Aorta (tissue), 5 donors: ENCODE data around the gene BRD4. TPM values are rescaled to one million over a fixed set of nuclear protein-coding genes. Genes with fewer than 3 reads are reported as not detected.

Source experiments
- ATAC-seq: fragments of 200-7000 bp; cut with Tn5 transposase; one replicate; pipeline ENCODE4 v1.9.1; 2022; ENCODE audit warnings: moderate library complexity; ENCODE audit not compliant: low FRiP score
- DNase-seq, 2 donors: peaks; one replicate each; pipeline ENCODE4 v3.0.0-alpha.2; 2020
- H3K27ac ChIP-seq, 2 donors: one replicate each; pipeline ENCODE4 v1.5.1; 2013; ENCODE audit warnings: low read length in 2 of 2, mild to moderate bottlenecking in 2 of 2, moderate library complexity in 2 of 2, control low read depth in 1 of 2, inconsistent platforms in 1 of 2, low read depth in 1 of 2
- H3K27me3 ChIP-seq, 2 donors: one replicate each; pipeline ENCODE4 v1.6.1; 2013; ENCODE audit warnings: control low read depth in 1 of 2, low read length in 1 of 2, mild to moderate bottlenecking in 1 of 2, moderate library complexity in 1 of 2; ENCODE audit not compliant: insufficient read depth in 2 of 2, control insufficient read depth in 1 of 2
- H3K36me3 ChIP-seq, 2 donors: one replicate each; pipeline ENCODE4 v1.6.1; 2013; ENCODE audit warnings: control low read depth in 1 of 2, low read length in 1 of 2, mild to moderate bottlenecking in 1 of 2; ENCODE audit not compliant: insufficient read depth in 2 of 2, control insufficient read depth in 1 of 2
- H3K4me1 ChIP-seq, 2 donors: one replicate each; pipeline ENCODE4 v1.6.1; 2013; ENCODE audit warnings: low read length in 2 of 2, control low read depth in 1 of 2, mild to moderate bottlenecking in 1 of 2, moderate library complexity in 1 of 2; ENCODE audit not compliant: insufficient read depth in 2 of 2, control insufficient read depth in 1 of 2
- H3K4me3 ChIP-seq, 2 donors: one replicate each; pipeline ENCODE4 v1.5.1; 2013; ENCODE audit warnings: low read length in 2 of 2, control low read depth in 1 of 2, mild to moderate bottlenecking in 1 of 2
- H3K9me3 ChIP-seq: one replicate; pipeline ENCODE4 v1.6.1; 2013; ENCODE audit warnings: mild to moderate bottlenecking, low read length; ENCODE audit not compliant: control insufficient read depth
- WGBS, 2 donors: extraction: QIAGEN DNeasy Blood & Tissue Kit; methylation state at CpG; one replicate each; pipeline ENCODE4 v1.1.7; 2013; 5-methylcytosine and 5-hydroxymethylcytosine counted together
- intact Hi-C, 2 donors: fragments of 100-400 bp; cut with DNase I; formaldehyde crosslinking; loops; one replicate each; pipeline versions ENCODE4 v1.14.2 to v1.15.0; 2022
- polyA plus RNA-seq, 2 donors: library from polyadenylated mRNA; stranded (reverse); fragments of 200-250 nt; gene quantifications; one replicate each; pipeline ENCODE4 v1.2.3, GENCODE V29; 2013
- total RNA-seq, 2 donors: library from RNA; stranded (reverse); fragmentation: NEBNext Ultra II Directional; extraction: Animal tissue kit (Norgen Biotek cat#: 25700); gene quantifications; one replicate each; pipeline ENCODE4 v1.2.1, GENCODE V29; 2021
- donor health status: healthy with polysubstance abuse.
- donor health status: Bipolar disorder and iron deficiency.
- donor health status: DM: no; HTN: no; CAD: no.
- donor health status: DM: no; HTN: no; CAD: no.
- donor health status: DM: yes; HTN: yes; CAD: no.

The BRD4 gene
- total and polyA plus RNA-seq, 4 donors = 12.3 to 126 (median 86.6) TPM

DNA sequence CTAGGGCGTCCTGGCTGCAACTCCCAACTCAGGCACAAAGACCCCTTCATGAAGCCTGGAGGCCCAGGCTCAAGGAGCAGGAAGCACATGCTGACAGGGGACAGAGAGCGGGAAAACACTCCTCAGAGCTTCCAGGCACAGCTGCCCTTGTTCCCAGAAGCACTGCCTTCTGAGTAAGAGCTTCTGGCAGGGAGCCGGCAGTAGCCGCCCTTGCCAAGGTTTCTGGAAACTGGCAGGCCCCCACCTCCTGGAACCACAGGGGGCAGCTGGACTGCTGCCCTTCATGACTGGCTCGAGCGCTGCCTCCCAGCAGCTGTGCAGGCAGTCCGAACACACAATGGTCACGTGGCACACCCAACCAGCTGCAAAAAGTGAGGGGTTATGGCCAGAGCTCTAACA is 66.5 kb downstream of the BRD4 start:
- Histone ChIP-seq H3K9me3 (no peaks in the 10 kb centered on the region), H3K36me3 (peaks cover 0 to 9% of the 10 kb centered on the region in 2 donors)

DNA sequence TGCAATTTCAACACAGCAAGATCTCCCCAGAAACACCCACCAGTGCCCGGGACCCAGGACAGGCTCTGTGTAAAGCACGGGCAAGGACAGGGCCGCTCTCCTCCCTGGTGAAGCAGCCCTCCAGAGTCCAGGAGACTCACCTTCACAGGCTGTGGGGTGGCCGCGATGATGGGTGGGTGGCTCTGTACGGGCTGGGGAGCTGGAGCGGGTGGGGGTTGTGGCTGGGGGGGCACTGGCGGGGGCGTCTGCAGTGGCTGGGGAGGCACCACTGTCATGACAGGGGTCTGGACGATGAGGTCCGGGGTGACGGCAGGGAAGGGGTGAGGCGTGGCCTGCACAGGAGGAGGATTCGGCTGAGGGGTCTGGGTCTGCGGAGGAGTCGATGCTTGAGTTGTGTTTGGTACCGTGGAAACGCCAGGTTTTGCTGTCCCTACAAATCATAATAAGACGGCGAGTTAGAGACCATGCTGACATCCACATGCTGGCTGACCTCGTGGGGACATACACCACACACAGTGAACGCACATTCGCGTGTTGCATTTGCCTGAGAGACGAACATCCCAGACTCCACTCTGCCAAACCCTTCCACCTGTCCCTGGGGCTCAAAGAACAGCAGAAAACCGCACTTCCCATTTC is 67.0 kb downstream of the BRD4 start:
- Histone ChIP-seq H3K4me1 (no peaks in the 10 kb centered on the region), H3K4me3 (no peak overlapping the region), H3K9me3 (no peaks in the 10 kb centered on the region), H3K27ac (peak overlapping the region in 1 of 2 donors; percentile 65), H3K36me3 (peaks cover 0 to 7% of the 10 kb centered on the region in 2 donors), H3K27me3 (no peaks in the 10 kb centered on the region)
- DNase-seq (no peak), ATAC-seq (peak; percentile 1)
- intact Hi-C loops = loop anchor here (2.0 to 10.0 kb wide), 4 partner anchors 67 to 161 kb away; partner anchors contain the start of genes AKAP8 (in 1 of the 2), BRD4 (in 1 of the 2) and SYDE1 (in 1 of the 2)
- 47 to 53% methylated on average over 26 of the region's 26 CpGs for WGBS, 2 donors

More for the DNA sequence above, 66.5 kb downstream of the BRD4 start:
- Histone ChIP-seq H3K4me3 (no peak overlapping the region), H3K27me3 (no peaks in the 10 kb centered on the region), H3K27ac (peak overlapping the region in 1 of 2 donors; percentile 65), H3K4me1 (no peaks in the 10 kb centered on the region)
- DNase-seq = peak; percentile 94 to 97
- 3 to 4% methylated on average over 8 of the region's 8 CpGs for WGBS, 2 donors
- peak; percentile 89 for ATAC-seq
- intact Hi-C loops = loop anchor here (2.0 to 10.0 kb wide), 4 partner anchors 66 to 161 kb away; partner anchors contain the start of genes AKAP8 (in 1 of the 2), BRD4 (in 1 of the 2) and SYDE1 (in 1 of the 2)

DNA sequence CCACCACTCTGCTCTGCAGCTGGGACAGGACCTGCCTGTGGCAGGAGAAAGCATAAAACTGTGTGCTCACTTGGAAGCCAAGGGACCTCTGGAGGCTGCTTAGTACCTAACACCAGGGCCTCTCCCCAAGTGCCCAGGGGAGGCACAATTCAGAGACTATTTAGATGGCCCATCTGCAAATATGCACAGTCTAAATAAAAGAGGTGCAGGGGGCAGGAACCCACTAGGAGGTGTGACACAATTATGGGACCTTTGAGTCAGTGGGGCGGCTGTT is 67.5 kb downstream of the BRD4 start:
- H3K36me3 ChIP-seq = peaks cover 0 to 7% of the 10 kb centered on the region in 2 donors
- peak overlapping the region in 1 of 2 donors; percentile 39 for H3K27ac ChIP-seq
- H3K4me1 ChIP-seq = no peaks in the 10 kb centered on the region
- no peaks in the 10 kb centered on the region for H3K9me3 ChIP-seq
- no peak for ATAC-seq
- H3K27me3 ChIP-seq = no peaks in the 10 kb centered on the region
- 73 to 79% methylated on average over 1 of the region's 1 CpG for WGBS, 2 donors
- no peak for DNase-seq
- no peak overlapping the region for H3K4me3 ChIP-seq
- intact Hi-C loops = loop anchor here (2.0 to 10.0 kb wide), 6 partner anchors 67 to 292 kb away; partner anchors contain the start of genes AKAP8 (in 1 of the 2), BRD4 (in 1 of the 2) and SYDE1 (in 1 of the 2)

DNA sequence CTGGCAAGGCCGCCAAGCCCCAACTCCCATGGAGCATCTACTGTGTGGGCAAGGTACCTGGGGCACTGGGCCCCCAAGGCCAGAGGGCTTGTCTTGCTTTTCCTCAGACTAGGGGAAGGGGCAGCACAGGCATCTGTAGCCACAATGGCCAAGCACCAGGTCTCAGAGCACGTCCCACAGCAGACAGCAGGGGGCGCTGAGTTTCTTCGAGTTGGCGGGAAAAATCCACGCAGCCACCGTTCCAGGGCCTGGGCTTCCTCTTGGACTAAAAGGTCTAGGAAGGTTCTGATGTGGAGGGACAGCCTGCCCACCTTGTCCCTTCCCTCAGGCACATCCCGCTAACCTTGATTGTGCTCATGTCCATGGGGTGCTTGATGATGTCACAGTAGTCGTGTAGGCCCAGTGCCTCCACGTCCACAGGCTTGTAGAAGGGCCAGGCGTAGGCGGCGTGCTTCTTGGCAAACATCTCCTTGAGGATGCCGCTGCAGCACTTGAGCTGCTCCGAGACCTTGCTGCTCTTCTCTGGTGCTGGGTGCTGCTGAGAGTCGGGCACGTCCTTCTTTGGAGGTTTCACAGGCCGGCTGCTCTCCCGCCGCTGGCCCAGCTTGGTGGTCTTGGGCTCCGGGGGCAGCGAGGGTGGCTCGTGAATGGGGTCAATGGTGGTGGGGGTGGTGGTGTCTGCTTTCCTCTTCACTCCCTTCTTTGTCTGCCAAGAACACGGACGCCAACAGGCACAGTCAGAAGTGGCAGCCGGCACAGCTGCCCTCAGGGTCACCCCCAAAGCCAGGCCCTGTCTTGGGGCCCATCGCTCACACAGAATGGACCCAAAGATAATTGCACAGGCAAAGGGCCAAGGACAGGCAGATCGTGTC is 68.0 kb downstream of the BRD4 start:
- Histone ChIP-seq H3K27ac (peak overlapping the region in 1 of 2 donors; percentile 39), H3K36me3 (peaks cover 0 to 7% of the 10 kb centered on the region in 2 donors), H3K9me3 (no peaks in the 10 kb centered on the region), H3K4me3 (no peak overlapping the region), H3K4me1 (no peaks in the 10 kb centered on the region), H3K27me3 (no peaks in the 10 kb centered on the region)
- peak; percentile 63 for ATAC-seq
- peak; percentile 86 to 94 for DNase-seq
- intact Hi-C loops = loop anchor here (2.0 to 10.0 kb wide), 4 partner anchors 115 to 293 kb away; partner anchors contain the start of genes AKAP8 (in 1 of the 2) and SYDE1 (in 1 of the 2)
- 23 to 24% methylated on average over 28 of the region's 28 CpGs for WGBS, 2 donors

DNA sequence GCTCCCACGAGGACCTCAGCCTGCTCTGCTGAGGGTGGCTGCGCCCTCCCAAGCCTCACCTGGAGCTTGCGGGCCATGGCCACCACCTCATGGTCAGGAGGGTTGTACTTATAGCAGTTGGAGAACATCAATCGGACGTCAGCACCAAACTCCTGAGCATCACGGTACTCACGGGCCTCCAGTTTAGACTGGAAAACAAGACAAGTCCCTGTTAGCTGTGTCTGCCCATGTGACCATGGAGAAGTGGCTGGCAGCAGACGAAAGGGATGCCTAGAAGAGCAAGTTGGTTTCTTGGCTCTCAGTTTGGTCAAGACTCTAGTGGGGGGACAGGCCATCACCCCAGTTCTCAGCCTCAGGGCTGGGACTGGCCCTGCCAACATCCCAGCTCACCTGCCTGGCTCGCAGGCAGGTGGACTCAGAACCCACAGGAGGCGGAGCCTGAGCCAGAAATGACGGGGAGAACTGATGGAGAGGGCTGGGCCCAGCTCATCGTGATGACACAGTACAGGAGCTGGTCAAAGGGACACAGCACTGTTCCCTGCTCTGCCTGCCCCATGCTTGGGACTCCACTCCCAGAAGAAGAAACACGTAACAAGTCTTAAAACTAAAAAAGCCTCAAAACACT is 68.9 kb downstream of the BRD4 start:
- Histone ChIP-seq H3K4me3 (no peak overlapping the region), H3K36me3 (peaks cover 0 to 10% of the 10 kb centered on the region in 2 donors), H3K4me1 (no peaks in the 10 kb centered on the region), H3K9me3 (no peaks in the 10 kb centered on the region), H3K27me3 (no peaks in the 10 kb centered on the region), H3K27ac (peak overlapping the region in 1 of 2 donors; percentile 39)
- ATAC-seq (no peak), DNase-seq (no peak)
- intact Hi-C loops = loop anchor here (2.0 to 10.0 kb wide), 4 partner anchors 159 to 294 kb away; partner anchors contain the start of gene SYDE1 (in 1 of the 2)
- WGBS, 2 donors = 66 to 67% methylated on average over 13 of the region's 13 CpGs

DNA sequence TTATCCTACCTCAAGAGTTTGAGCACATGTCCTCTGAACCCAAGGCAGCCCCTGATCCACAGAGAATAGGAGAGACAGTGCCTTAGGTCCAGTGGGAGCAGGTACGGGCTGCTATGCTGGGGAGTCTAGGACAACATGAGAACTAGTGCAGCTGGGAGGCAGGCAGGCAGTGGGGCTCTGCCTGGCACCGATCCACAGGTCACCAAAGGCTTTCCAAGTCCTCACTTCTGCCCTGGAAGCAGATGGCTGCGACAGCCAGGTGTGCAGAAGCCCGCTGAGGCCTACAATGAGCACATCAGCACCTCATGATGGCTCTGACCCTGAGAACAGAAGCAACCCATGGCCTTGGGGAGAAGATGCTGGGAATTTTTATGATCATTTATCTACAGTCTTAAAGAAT is 70.3 kb downstream of the BRD4 start:
- no peaks in the 10 kb centered on the region for H3K27me3 ChIP-seq
- H3K9me3 ChIP-seq = no peaks in the 10 kb centered on the region
- WGBS, 2 donors = 89 to 90% methylated on average over 4 of the region's 4 CpGs
- DNase-seq (no peak), ATAC-seq (no peak)
- peaks cover 0 to 10% of the 10 kb centered on the region in 2 donors for H3K36me3 ChIP-seq
- no peaks in the 10 kb centered on the region for H3K4me1 ChIP-seq
- H3K4me3 ChIP-seq = no peak overlapping the region
- H3K27ac ChIP-seq = no peak overlapping the region
- intact Hi-C loops = loop anchor here (2.0 to 10.0 kb wide), 4 partner anchors 157 to 295 kb away; partner anchors contain the start of gene SYDE1 (in 1 of the 2)

DNA sequence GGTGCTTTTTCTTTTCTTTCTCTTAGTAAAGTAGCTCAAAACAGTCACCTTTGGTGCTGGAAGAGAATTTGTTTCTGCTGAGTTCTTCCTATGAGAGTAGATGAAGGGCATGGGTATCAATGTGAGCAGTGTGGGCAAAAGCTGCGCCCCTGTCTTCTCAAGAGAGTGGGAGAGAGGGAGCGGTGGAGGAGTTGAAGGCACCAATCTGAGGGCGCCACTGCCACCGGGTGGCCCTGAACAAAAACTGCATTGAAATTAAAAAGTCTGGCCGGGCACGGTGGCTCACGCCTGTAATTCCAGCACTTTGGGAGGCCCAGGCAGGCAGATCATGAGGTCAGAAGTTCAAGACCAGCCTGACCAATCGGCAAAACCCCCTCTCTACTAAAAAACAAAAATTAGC is 71.4 kb downstream of the BRD4 start:
- H3K4me3 ChIP-seq = no peak overlapping the region
- intact Hi-C loops = loop anchor here (5.0 to 10.0 kb wide), 3 partner anchors 156 to 296 kb away; partner anchors contain the start of gene SYDE1 (in 1 of the 2)
- no peaks in the 10 kb centered on the region for H3K9me3 ChIP-seq
- ATAC-seq (no peak), DNase-seq (no peak)
- 64 to 70% methylated on average over 8 of the region's 8 CpGs for WGBS, 2 donors
- H3K27ac ChIP-seq = no peak overlapping the region
- no peaks in the 10 kb centered on the region for H3K4me1 ChIP-seq
- H3K27me3 ChIP-seq = no peaks in the 10 kb centered on the region
- peaks cover 0 to 10% of the 10 kb centered on the region in 2 donors for H3K36me3 ChIP-seq

DNA sequence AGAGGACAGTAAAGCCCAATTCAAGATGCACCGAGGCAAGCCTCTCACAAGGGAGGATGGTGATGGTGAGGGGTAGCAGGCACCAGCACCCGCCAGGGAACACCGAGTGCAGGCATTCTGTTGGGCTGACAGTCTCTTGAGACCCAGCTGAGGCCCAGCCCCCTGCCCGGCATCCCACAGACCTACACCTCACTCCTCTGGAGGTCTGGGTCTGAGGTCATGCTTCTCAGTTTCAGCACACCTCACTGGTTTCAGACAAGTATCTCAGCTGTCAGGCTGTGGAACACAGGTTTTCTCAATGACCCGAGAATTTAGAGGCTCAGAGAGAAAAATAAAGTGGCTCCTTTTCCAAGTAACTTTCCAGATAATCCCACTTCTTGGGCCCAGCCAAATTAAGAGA is 72.4 kb downstream of the BRD4 start:
- Histone ChIP-seq H3K9me3 (no peaks in the 10 kb centered on the region), H3K4me1 (no peaks in the 10 kb centered on the region), H3K27ac (no peak overlapping the region), H3K36me3 (peaks cover 0 to 14% of the 10 kb centered on the region in 2 donors), H3K4me3 (no peak overlapping the region), H3K27me3 (no peaks in the 10 kb centered on the region)
- ATAC-seq (no peak), DNase-seq (no peak)
- intact Hi-C loops = loop anchor here (5.0 to 10.0 kb wide), 3 partner anchors 155 to 297 kb away; partner anchors contain the start of gene SYDE1 (in 1 of the 2)
- 66 to 73% methylated on average over 5 of the region's 5 CpGs for WGBS, 2 donors
